HepG2 (cell line): ENCODE results near the gene SUV39H2. TPM values are rescaled to one million over a fixed set of nuclear protein-coding genes. Genes with fewer than 3 reads are reported as not detected.

Experiments used
- AGO1 ChIP-seq: fragments of 200-400 bp; formaldehyde crosslinking; IDR thresholded peaks from 2 replicates; pipeline ENCODE4 v1.6.1; 2017; ENCODE audit warnings: mild to moderate bottlenecking, low read depth, low read length, moderate library complexity; ENCODE audit not compliant: poor library complexity, severe bottlenecking
- ARID5B ChIP-seq: IDR thresholded peaks from 2 replicates; pipeline ENCODE4 v1.4.0; 2020; ENCODE audit warnings: mild to moderate bottlenecking, missing genetic modification reagents
- BRCA1 ChIP-seq: sonication (generic); formaldehyde crosslinking; IDR thresholded peaks from 2 replicates; pipeline ENCODE4 v1.4.0; 2020; ENCODE audit warnings: missing genetic modification reagents
- CHD2 ChIP-seq: IDR thresholded peaks from 2 replicates; pipeline ENCODE4 v1.6.1; 2011; ENCODE audit warnings: low read depth, low read length, improper control_type of control experiment
- ELK4 ChIP-seq: sonication (generic); formaldehyde crosslinking; IDR thresholded peaks from 2 replicates; pipeline ENCODE4 v1.9.0; 2021; ENCODE audit warnings: missing genetic modification reagents, borderline replicate concordance
- HMG20B ChIP-seq: conservative IDR thresholded peaks from 2 replicates; pipeline ENCODE4 v1.6.1; 2016; ENCODE audit warnings: missing genetic modification reagents, missing compliant biosample characterization
- HNRNPL ChIP-seq: fragments of 200-400 bp; formaldehyde crosslinking; IDR thresholded peaks from 2 replicates; pipeline ENCODE4 v1.6.1; 2017; ENCODE audit warnings: mild to moderate bottlenecking, low read depth, low read length
- MAFF ChIP-seq: IDR thresholded peaks from 2 replicates; pipeline ENCODE4 v1.6.1; 2011; ENCODE audit warnings: low read depth, low read length, improper control_type of control experiment
- RAD51 ChIP-seq: fragments of 450-650 bp; IDR thresholded peaks from 2 replicates; pipeline ENCODE4 v1.6.1; 2016; ENCODE audit warnings: borderline replicate concordance
- SUZ12 ChIP-seq: fragments of 150-350 bp; IDR thresholded peaks from 2 replicates; pipeline ENCODE4 v1.6.1; 2014; ENCODE audit warnings: low read depth, low read length
- THAP11 ChIP-seq: IDR thresholded peaks from 2 replicates; pipeline ENCODE4 v1.6.1; 2016; ENCODE audit warnings: missing biosample characterization, missing genetic modification reagents
- TMF1 ChIP-seq: sonication (generic); formaldehyde crosslinking; IDR thresholded peaks from 2 replicates; pipeline ENCODE4 v1.8.1; 2022; ENCODE audit warnings: low read depth, missing genetic modification reagents
- ZBTB20 ChIP-seq: sonication (generic); formaldehyde crosslinking; IDR thresholded peaks from 2 replicates; pipeline ENCODE4 v1.8.1; 2023; ENCODE audit warnings: missing genetic modification reagents, low read depth, mild to moderate bottlenecking, borderline replicate concordance
- ZHX1 ChIP-seq: sonication (generic); formaldehyde crosslinking; IDR thresholded peaks from 2 replicates; pipeline ENCODE4 v1.8.1; 2022; ENCODE audit warnings: low read depth, mild to moderate bottlenecking, missing genetic modification reagents
- ZMAT5 ChIP-seq: sonication (generic); formaldehyde crosslinking; IDR thresholded peaks from 2 replicates; pipeline ENCODE4 v1.5.0; 2020; ENCODE audit warnings: mild to moderate bottlenecking, low read depth, missing genetic modification reagents, borderline replicate concordance
- ZNF343 ChIP-seq: sonication (generic); formaldehyde crosslinking; IDR thresholded peaks from 2 replicates; pipeline ENCODE4 v1.4.0; 2020; ENCODE audit warnings: mild to moderate bottlenecking, missing genetic modification reagents
- ZNF484 ChIP-seq: sonication (generic); formaldehyde crosslinking; IDR thresholded peaks from 2 replicates; pipeline ENCODE4 v1.5.1; 2020; ENCODE audit warnings: mild to moderate bottlenecking, low read depth, missing genetic modification reagents, borderline replicate concordance
- ZNF546 ChIP-seq: sonication (generic); formaldehyde crosslinking; conservative IDR thresholded peaks from 2 replicates; pipeline ENCODE4 v1.8.1; 2023; ENCODE audit warnings: mild to moderate bottlenecking, missing genetic modification reagents
- ZNF570 ChIP-seq: sonication (generic); formaldehyde crosslinking; IDR thresholded peaks from 2 replicates; pipeline ENCODE4 v1.4.0; 2020; ENCODE audit warnings: mild to moderate bottlenecking, missing genetic modification reagents, borderline replicate concordance
- ZNF777 ChIP-seq: sonication (generic); formaldehyde crosslinking; IDR thresholded peaks from 2 replicates; pipeline ENCODE4 v1.4.0; 2020; ENCODE audit warnings: missing genetic modification reagents
- ZNF879 ChIP-seq: sonication (generic); formaldehyde crosslinking; IDR thresholded peaks from 2 replicates; pipeline ENCODE4 v1.8.1; 2023; ENCODE audit warnings: missing genetic modification reagents
- polyA plus RNA-seq, 8 experiments: library from polyadenylated mRNA; depleted of rRNA in 3 of 8; stranded (reverse) in 7 of 8; unstranded in 1 of 8; fragments of >200 nt; fragmentation: Illumina TruSeq in 4 of 8; extraction: Trizol in 4 of 8; gene quantifications; 2 replicates each; pipeline versions ENCODE4 v1.2.1 to v1.2.3, GENCODE V29; 2011 to 2016; ENCODE audit warnings: low read depth in 4 of 8, missing spikeins in 1 of 8, mixed read lengths in 1 of 8; ENCODE audit not compliant: insufficient read depth in 1 of 8
- total RNA-seq, 5 experiments: library from RNA; depleted of rRNA; stranded (reverse); fragments of >200 nt; fragmentation: Illumina TruSeq; extraction: Trizol; gene quantifications; 2 replicates each; pipeline ENCODE4 v1.2.3, GENCODE V29; 2016; ENCODE audit warnings: low read depth in 1 of 5

SUV39H2 gene
- total and polyA plus RNA-seq, 2 of the 13 experiments (the other 11 are each of a cell fraction or from before 2014, with no cell fraction given) = 9.0 to 44.3 TPM

- TF ChIP-seq ZNF777 (CRISPR knock-in tag) (peak; percentile 84), ELK4 (CRISPR knock-in tag) (no peak), ARID5B (CRISPR knock-in tag) (peak; percentile 52; the same call in 1 of the 2 replicates), BRCA1 (CRISPR knock-in tag) (0 out of 2 replicates have a peak, but pooled peaks have one; percentile 79), ZMAT5 (CRISPR knock-in tag) (no peak), AGO1 (no peak), ZBTB20 (CRISPR knock-in tag) (0 out of 2 replicates have a peak, but pooled peaks have one; percentile 60), HNRNPL (no peak), TMF1 (CRISPR knock-in tag) (peak; percentile 61; the same call in 1 of the 2 replicates), ZNF546 (CRISPR knock-in tag) (no peak; the same call in 1 of the 2 replicates), ZHX1 (peak; percentile 26; the same call in 1 of the 2 replicates), ZNF570 (CRISPR knock-in tag) (no peak; the same call in 1 of the 2 replicates), MAFF (no peak), CHD2 (peak; percentile 90), ZNF484 (no peak), ZNF343 (0 out of 2 replicates have a peak, but pooled peaks have one; percentile 46), SUZ12 (no peak), ZNF879 (CRISPR knock-in tag) (no peak), RAD51 (no peak), HMG20B (CRISPR knock-in tag) (no peak), THAP11 (CRISPR knock-in tag) (peak; percentile 51; the same call in 1 of the 2 replicates)
Measured at GRCh38 chr10:14878266-14879123, at the start of gene SUV39H2 (continued).
